CD4-positive, alpha-beta T cell treated with Interleukin-6 for 4 hours (primary cell): ENCODE results near the gene GRK1.
"Not testable (repeated sequence)": the region's sequence is repeated elsewhere in the genome, so short reads cannot be mapped to it uniquely, and the experiment has no call there.

Source experiments
- DNase-seq: peaks from one replicate; pipeline ENCODE4 v3.0.0-alpha.2; 2020; ENCODE audit warnings: mixed read lengths

Gene GRK1

GRCh38 chr13:113745500-113746142 is 78.6 kb downstream of the GRK1 start:
- not testable (repeated sequence) for DNase-seq

GRCh38 chr13:113746143-113746525 is 79.1 kb downstream of the GRK1 start:
- no peak for DNase-seq

GRCh38 chr13:113746671-113747070 is 79.7 kb downstream of the GRK1 start:
- DNase-seq: no peak

- no peak for DNase-seq
Observed at GRCh38 chr13:113747291-113747833, 80.3 kb downstream of the GRK1 start.

- no peak for DNase-seq
Observed at GRCh38 chr13:113748101-113748861, 81.3 kb downstream of the GRK1 start.

- no peak for DNase-seq
Observed at GRCh38 chr13:113748862-113749451, 81.9 kb downstream of the GRK1 start.

GRCh38 chr13:113749507-113749906 is 82.5 kb downstream of the GRK1 start:
- DNase-seq: no peak

- DNase-seq: no peak
Observed at GRCh38 chr13:113749967-113750366, 82.9 kb downstream of the GRK1 start.

- DNase-seq: no peak
Observed at GRCh38 chr13:113750554-113751399, 83.8 kb downstream of the GRK1 start.

GRCh38 chr13:113751491-113751890 is 84.5 kb downstream of the GRK1 start:
- DNase-seq: no peak

- not testable (repeated sequence) for DNase-seq
Observed at GRCh38 chr13:113752211-113752986, 85.4 kb downstream of the GRK1 start.

- no peak for DNase-seq
Observed at GRCh38 chr13:113753171-113753570, 86.2 kb downstream of the GRK1 start.

GRCh38 chr13:113754242-113754641 is 87.2 kb downstream of the GRK1 start:
- DNase-seq: no peak

- no peak for DNase-seq
Observed at GRCh38 chr13:113754691-113755090, 87.7 kb downstream of the GRK1 start.

GRCh38 chr13:113756441-113757097 is 89.5 kb downstream of the GRK1 start:
- DNase-seq: no peak

GRCh38 chr13:113758651-113759524 is 91.9 kb downstream of the GRK1 start, which contains the start of gene TMEM255B:
TMEM255B (plus strand) TSS chr13:113759226; CDS start chr13:113759270, 44 bp downstream.
- peak; percentile 82 for DNase-seq

- DNase-seq: no peak
Observed at GRCh38 chr13:113759525-113760137, 92.6 kb downstream of the GRK1 start.

- no peak for DNase-seq
Observed at GRCh38 chr13:113761136-113761535, 94.1 kb downstream of the GRK1 start.

- DNase-seq: no peak
Observed at GRCh38 chr13:113762075-113762474, 95.1 kb downstream of the GRK1 start.

GRCh38 chr13:113762538-113762937 is 95.5 kb downstream of the GRK1 start:
- no peak for DNase-seq
